HCT116 (cell line): ENCODE measurements around the gene EVL.

Source experiments
- CTCF ChIP-seq, 3 experiments: fragments of 200-600 bp in 1 of 3; sonication (generic) in 1 of 3; IDR thresholded peaks in 2 of 3; conservative IDR thresholded peaks in 1 of 3; 2 replicates each; pipeline ENCODE4 v1.5.1; 2012 to 2017; ENCODE audit warnings: low read depth in 2 of 3, low read length in 2 of 3, antibody characterized with exemption in 1 of 3, borderline replicate concordance in 1 of 3, control low read depth in 1 of 3, mild to moderate bottlenecking in 1 of 3, mixed read lengths in 1 of 3, mixed run types in 1 of 3, moderate library complexity in 1 of 3; ENCODE audit not compliant: insufficient read depth in 1 of 3
- EZH2 ChIP-seq: fragments of 200-600 bp; sonication (generic); IDR thresholded peaks from 2 replicates; pipeline ENCODE4 v1.6.1; 2017; ENCODE audit warnings: antibody characterized with exemption, mixed run types
- JUND ChIP-seq: IDR thresholded peaks from 2 replicates; pipeline ENCODE4 v1.6.1; 2012
- POLR2A ChIP-seq: IDR thresholded peaks from 2 replicates; pipeline ENCODE4 v1.7.0; 2011; ENCODE audit warnings: borderline replicate concordance; ENCODE audit not compliant: insufficient read depth, insufficient read length; ENCODE audit errors: extremely low read depth

- no peak for TF ChIP-seq JUND
- TF ChIP-seq POLR2A: no peak
- TF ChIP-seq EZH2: no peak
- no peak for TF ChIP-seq CTCF (IDR thresholded peaks at IDR 0.05 in 2 of 3, conservative IDR thresholded peaks at IDR 0.05 in 1 of 3; ENCODE audit: borderline replicate concordance in 1 of 3, insufficient read depth in 1 of 3, low read depth in 2 of 3, low read length in 2 of 3)
Measured at GRCh38 chr14:100107236-100107635, 42.0 kb downstream of the EVL start.
